ENCODE measurements around the gene SRP9.

DNA sequence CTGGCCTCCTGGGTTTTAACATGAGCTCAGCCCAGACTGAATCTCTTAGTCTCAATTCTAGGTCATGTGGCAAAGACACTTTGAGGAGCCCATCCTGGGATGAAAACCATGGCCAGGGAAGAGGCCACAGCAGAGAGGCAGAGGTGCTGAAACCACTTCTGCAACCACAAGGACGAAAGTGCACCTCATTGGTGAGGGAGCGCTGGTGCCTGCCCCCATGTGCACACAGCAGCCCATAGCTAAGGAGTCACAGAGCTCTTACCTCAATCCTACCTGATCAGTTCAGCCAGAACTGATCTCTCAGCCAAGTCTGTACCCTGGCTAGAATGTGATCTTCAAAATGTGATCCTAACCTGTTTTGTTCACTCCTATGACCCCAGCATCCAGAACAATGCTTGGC is 32.9 kb upstream of the SRP9 start:
- TF ChIP-seq, protein P1, sequence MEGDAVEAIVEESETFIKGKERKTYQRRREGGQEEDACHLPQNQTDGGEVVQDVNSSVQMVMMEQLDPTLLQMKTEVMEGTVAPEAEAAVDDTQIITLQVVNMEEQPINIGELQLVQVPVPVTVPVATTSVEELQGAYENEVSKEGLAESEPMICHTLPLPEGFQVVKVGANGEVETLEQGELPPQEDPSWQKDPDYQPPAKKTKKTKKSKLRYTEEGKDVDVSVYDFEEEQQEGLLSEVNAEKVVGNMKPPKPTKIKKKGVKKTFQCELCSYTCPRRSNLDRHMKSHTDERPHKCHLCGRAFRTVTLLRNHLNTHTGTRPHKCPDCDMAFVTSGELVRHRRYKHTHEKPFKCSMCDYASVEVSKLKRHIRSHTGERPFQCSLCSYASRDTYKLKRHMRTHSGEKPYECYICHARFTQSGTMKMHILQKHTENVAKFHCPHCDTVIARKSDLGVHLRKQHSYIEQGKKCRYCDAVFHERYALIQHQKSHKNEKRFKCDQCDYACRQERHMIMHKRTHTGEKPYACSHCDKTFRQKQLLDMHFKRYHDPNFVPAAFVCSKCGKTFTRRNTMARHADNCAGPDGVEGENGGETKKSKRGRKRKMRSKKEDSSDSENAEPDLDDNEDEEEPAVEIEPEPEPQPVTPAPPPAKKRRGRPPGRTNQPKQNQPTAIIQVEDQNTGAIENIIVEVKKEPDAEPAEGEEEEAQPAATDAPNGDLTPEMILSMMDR (IDR thresholded peaks at IDR 0.05), result no peak
- TF ChIP-seq TCF7L2 (IDR thresholded peaks at IDR 0.05; ENCODE audit: low read depth, low read length), result no peak
- no peak for TF ChIP-seq POLR2AphosphoS5 (IDR thresholded peaks at IDR 0.05; ENCODE audit: low read depth, low read length)
- no peak for TF ChIP-seq SIN3A (IDR thresholded peaks at IDR 0.05; ENCODE audit: borderline replicate concordance, insufficient read depth, low read depth, low read length)

Measured in Panc1 (cell line).